ENCODE data around the gene ENPP7. TPM values are rescaled to one million over a fixed set of nuclear protein-coding genes. Genes with fewer than 3 reads are reported as not detected.

Gene ENPP7
- total RNA-seq, 4 donors from 2014 or later = not detected

GRCh38 chr17:79779084-79779529, 48.4 kb downstream of the ENPP7 start:
- H3K4me3 ChIP-seq (replicated peaks in 1 of 3) = no peak overlapping the region
- intact Hi-C loops (cut with DNase I) = no loop called here
- DNase-seq = no peak
- H3K27me3 ChIP-seq = no peaks in the 10 kb centered on the region
- H3K36me3 ChIP-seq = no peaks in the 10 kb centered on the region
- TF ChIP-seq, protein P1, sequence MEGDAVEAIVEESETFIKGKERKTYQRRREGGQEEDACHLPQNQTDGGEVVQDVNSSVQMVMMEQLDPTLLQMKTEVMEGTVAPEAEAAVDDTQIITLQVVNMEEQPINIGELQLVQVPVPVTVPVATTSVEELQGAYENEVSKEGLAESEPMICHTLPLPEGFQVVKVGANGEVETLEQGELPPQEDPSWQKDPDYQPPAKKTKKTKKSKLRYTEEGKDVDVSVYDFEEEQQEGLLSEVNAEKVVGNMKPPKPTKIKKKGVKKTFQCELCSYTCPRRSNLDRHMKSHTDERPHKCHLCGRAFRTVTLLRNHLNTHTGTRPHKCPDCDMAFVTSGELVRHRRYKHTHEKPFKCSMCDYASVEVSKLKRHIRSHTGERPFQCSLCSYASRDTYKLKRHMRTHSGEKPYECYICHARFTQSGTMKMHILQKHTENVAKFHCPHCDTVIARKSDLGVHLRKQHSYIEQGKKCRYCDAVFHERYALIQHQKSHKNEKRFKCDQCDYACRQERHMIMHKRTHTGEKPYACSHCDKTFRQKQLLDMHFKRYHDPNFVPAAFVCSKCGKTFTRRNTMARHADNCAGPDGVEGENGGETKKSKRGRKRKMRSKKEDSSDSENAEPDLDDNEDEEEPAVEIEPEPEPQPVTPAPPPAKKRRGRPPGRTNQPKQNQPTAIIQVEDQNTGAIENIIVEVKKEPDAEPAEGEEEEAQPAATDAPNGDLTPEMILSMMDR (IDR thresholded peaks at IDR 0.05) = no peak
- no peak for TF ChIP-seq POLR2A (IDR thresholded peaks at IDR 0.05)
- H3K9me3 ChIP-seq = no peaks in the 10 kb centered on the region
- peaks cover 7 to 18% of the 10 kb centered on the region in 2 donors for H3K4me1 ChIP-seq
- H3K27ac ChIP-seq = no peak overlapping the region
- WGBS, 2 donors = 50 to 58% methylated on average over 11 to 17 of the region's 17 CpGs

DNA sequence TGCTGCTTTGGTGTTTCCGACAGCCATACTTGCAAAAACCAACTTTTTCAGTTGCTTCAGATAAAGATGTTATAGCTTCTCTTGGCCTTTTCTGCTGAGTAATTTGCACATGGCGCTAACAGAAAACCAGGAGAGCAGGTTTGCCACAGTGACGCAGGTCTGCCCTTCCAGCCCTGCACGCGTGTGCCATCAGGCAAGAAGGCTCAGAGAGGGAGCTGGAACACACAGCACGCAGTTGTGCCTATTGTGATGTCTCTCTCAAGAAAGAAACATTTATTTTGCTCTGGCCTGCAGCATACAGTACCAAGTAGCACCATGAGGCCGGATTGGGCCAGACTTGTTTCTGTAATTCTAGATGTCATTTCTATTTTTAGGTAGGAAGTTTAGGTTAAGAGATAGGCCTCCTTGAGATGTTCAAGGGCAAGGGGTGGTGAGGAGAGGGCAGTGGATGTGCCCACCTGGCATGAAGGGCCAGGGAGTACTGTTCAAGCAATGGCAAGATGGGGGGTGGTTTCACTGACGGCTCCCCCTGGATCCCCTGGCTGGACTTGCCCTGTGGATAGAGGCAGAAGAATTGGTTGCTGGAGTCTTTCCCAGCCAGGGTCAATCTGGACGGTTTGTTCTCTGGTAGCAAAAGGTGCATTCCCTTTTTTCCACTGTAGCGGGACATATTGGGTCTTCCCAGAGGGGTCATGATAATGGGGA, 49.1 kb downstream of the ENPP7 start:
- intact Hi-C loops (cut with DNase I) = no loop called here
- 89 to 91% methylated on average over 10 of the region's 10 CpGs for WGBS, 2 donors
- no peak overlapping the region for H3K4me3 ChIP-seq (replicated peaks in 1 of 3)
- DNase-seq = no peak
- H3K27ac ChIP-seq = no peak overlapping the region
- H3K9me3 ChIP-seq = no peaks in the 10 kb centered on the region
- H3K36me3 ChIP-seq = no peaks in the 10 kb centered on the region
- H3K27me3 ChIP-seq = no peaks in the 10 kb centered on the region
- peaks cover 7 to 18% of the 10 kb centered on the region in 2 donors for H3K4me1 ChIP-seq
- TF ChIP-seq, protein P1 (IDR thresholded peaks at IDR 0.05) = no peak
- no peak for TF ChIP-seq POLR2A (IDR thresholded peaks at IDR 0.05)

DNA sequence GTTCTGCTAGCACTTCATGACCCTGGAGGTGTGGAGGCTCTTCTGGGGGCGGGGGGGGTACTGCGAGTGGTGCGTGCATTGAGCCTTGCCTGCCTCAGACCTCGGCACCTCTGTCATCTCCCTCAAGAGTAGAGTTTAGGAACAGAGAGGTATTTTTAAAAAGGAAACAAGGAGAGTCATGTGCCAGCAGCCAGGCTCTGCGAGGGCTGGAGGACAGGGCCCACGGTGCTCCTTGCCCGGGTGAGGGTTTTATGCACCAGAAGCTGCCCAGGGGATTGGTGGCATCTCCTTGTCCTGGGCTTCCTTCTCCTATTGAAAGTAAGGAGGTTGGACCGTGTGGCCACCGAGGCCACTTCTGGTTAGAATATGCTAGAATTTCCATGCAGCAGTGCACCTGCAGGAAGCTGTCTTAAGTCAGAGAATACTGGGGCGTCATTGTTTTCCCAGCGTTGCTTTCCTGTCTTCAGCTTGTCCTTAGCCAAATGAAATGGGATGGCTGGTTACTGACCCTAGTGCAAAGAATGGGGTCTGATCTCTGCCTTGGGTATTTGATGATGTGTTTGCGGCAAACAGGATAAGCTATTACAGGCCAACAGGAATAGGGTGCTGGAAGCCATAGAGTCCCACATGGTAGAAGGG, 50.4 kb downstream of the ENPP7 start:
- no peak for TF ChIP-seq POLR2A (IDR thresholded peaks at IDR 0.05)
- TF ChIP-seq, protein P1 (IDR thresholded peaks at IDR 0.05) = no peak
- Histone ChIP-seq H3K4me3 (replicated peaks in 1 of 3) (no peak overlapping the region), H3K27ac (no peak overlapping the region), H3K4me1 (peaks cover 7 to 18% of the 10 kb centered on the region in 2 donors), H3K9me3 (no peaks in the 10 kb centered on the region), H3K27me3 (no peaks in the 10 kb centered on the region), H3K36me3 (no peaks in the 10 kb centered on the region)
- no peak for DNase-seq
- WGBS, 2 donors = 76 to 92% methylated on average over 11 to 12 of the region's 12 CpGs
- intact Hi-C loops (cut with DNase I) = no loop called here

- no peak overlapping the region for H3K27ac ChIP-seq
- no peaks in the 10 kb centered on the region for H3K9me3 ChIP-seq
- intact Hi-C loops (cut with DNase I) = no loop called here
- no peak for TF ChIP-seq POLR2A (IDR thresholded peaks at IDR 0.05)
- TF ChIP-seq, protein P1 (IDR thresholded peaks at IDR 0.05) = no peak
- 87 to 91% methylated on average over 25 to 27 of the region's 27 CpGs for WGBS, 2 donors
- no peaks in the 10 kb centered on the region for H3K27me3 ChIP-seq
- peaks cover 6 to 13% of the 10 kb centered on the region in 2 donors for H3K4me1 ChIP-seq
- no peak overlapping the region for H3K4me3 ChIP-seq (replicated peaks in 1 of 3)
- DNase-seq = no peak
- H3K36me3 ChIP-seq = no peaks in the 10 kb centered on the region
These were observed 51.2 kb downstream of the ENPP7 start for GRCh38 chr17:79781736-79782575.
